LNCAP (cell line): ENCODE data around the gene CTNNAL1.

ENCODE experiments used
- CTCF ChIP-seq: fragments of 450-650 bp; IDR thresholded peaks from 2 replicates; pipeline ENCODE4 v1.5.1; 2017; ENCODE audit warnings: mild to moderate bottlenecking

The CTNNAL1 gene

GRCh38 chr9:108978205-108978604 lies 35.1 kb downstream of the CTNNAL1 start:
- no peak for TF ChIP-seq CTCF

- no peak for TF ChIP-seq CTCF
Observed at GRCh38 chr9:108973895-108974294, 39.4 kb downstream of the CTNNAL1 start.

DNA sequence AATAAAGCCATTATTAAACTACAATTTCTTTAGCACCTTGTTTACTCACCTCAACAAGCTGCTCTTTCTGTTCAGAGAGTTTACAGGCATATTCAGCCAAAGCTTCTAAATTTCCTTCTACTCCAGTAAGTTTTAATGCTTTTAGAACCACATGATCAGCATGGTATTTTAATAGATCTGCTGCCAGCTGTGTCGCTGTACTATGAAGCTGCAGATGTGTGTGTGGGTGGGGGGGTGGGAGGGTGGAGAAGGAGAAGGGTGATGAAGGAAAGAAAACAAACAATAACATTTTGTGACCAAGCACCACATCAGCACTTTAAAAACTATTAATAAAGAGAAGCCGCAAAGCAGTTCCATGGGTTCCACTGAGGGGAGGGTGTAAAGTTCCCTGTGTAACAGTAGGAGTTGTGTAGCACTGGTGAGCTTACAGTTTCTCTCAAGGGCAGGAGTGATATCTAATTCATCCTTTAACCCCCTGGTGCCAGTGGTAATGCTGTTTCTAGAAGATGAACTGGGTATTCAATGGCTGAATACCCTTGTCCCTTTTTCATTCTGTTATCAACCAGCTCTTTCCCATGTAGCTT lies 40.6 kb downstream of the CTNNAL1 start:
- no peak for TF ChIP-seq CTCF

- no peak for TF ChIP-seq CTCF
Observed at GRCh38 chr9:108972186-108972585, 41.1 kb downstream of the CTNNAL1 start.

DNA sequence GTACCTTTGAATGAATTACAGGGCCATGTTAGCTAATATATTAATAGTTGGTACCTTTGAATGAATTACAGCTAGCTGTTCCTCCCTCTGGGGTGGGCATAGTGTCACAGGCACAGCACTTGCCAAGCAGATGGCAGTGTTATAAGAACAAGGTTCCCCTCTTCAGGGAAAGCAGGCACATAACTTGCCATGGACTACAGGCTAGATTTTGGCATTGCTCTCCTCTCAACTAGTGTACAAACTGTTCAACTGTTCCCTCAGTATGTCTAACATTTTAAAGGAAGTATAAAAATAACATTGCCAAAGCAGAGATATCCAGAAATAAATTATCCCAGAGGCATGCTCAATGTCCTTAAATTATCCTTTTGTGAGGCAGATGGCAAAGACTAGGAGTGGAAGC lies 45.4 kb downstream of the CTNNAL1 start:
- no peak for TF ChIP-seq CTCF

- no peak for TF ChIP-seq CTCF
Observed at GRCh38 chr9:108963459-108964143, 49.7 kb downstream of the CTNNAL1 start.

GRCh38 chr9:108961151-108961550 lies 52.1 kb downstream of the CTNNAL1 start:
- no peak for TF ChIP-seq CTCF
